Measurements from ENCODE around the gene PRRX2. TPM values are rescaled to one million over a fixed set of nuclear protein-coding genes. Genes with fewer than 3 reads are reported as not detected.
A peak's percentile ranks its signal among the peaks of the same experiment; 100 is the strongest.

Gene PRRX2
- total and polyA plus RNA-seq, 2 of the 13 experiments (the other 11 are each of a cell fraction or from before 2014, with no cell fraction given): 0.05 TPM; not detected in 1

GRCh38 chr9:129761293-129761900 is 96.0 kb downstream of the PRRX2 start:
- POLR2A ChIA-PET: no interaction called here
- Histone ChIP-seq H3K27ac (ENCODE audit: extremely low read length, insufficient read depth, low read length) (no peak overlapping the region), H3K36me3 (replicated peaks in 1 of 2; ENCODE audit: control insufficient read depth in 1 of 2, insufficient read depth in 2 of 2, low read length in 2 of 2) (no peaks in the 10 kb centered on the region), H3K9ac (ENCODE audit: insufficient read depth, low read depth, low read length) (no peak overlapping the region), H3K4me3 (replicated peaks in 1 of 3; ENCODE audit: insufficient read depth in 1 of 3, low read depth in 2 of 3, low read length in 3 of 3) (peak overlapping the region in 1 of 3 experiments; percentile 25; a peak in 1 of 6 replicates), H3K27me3 (ENCODE audit: control insufficient read depth in 1 of 2, insufficient read depth in 2 of 2, low read length in 2 of 2) (peaks cover 2 to 13% of the 10 kb centered on the region in 2 experiments; a peak in 3 of 5 replicates), H3K79me2 (ENCODE audit: insufficient read depth, low read length) (no peaks in the 10 kb centered on the region), H4K20me1 (ENCODE audit: insufficient read depth, low read length) (no peaks in the 10 kb centered on the region), H3K9me3 (ENCODE audit: low read length) (no peaks in the 10 kb centered on the region), H2AFZ (ENCODE audit: low read length) (no peak overlapping the region), H3K4me1 (ENCODE audit: insufficient read depth, low read length) (peaks cover 26% of the 10 kb centered on the region), H3K4me2 (ENCODE audit: low read depth, low read length) (peak overlapping the region; percentile 68)
- ATAC-seq: peak; percentile 77
- BruUV-seq (replicated peaks): no TSS peak
- no peak for FAIRE-seq
- intact Hi-C loops (cut with micrococcal nuclease; ENCODE audit: unreplicated experiment) (loop anchor here (1.0 kb wide), 1 partner anchor 16 kb away; no protein-coding TSS in a partner anchor), in situ Hi-C loops (cut with HindIII; ENCODE audit: extremely low pct_ligation_motif_present, low pct_unique_long_range_greater_than_20kb) (no loop called here)
- CTCF ChIA-PET (ENCODE audit: low intra/inter-chr PET ratio, low total read pairs): no interaction called here
- TF ChIP-seq HNF1B (CRISPR knock-in tag; IDR thresholded peaks at IDR 0.05) (0 out of 2 replicates have a peak, but pooled peaks have one; percentile 55), HNF4A (CRISPR knock-in tag; IDR thresholded peaks at IDR 0.05) (peak; percentile 58), ZNF687 (CRISPR knock-in tag; IDR thresholded peaks at IDR 0.05) (peak; percentile 26; the same call in 1 of the 2 replicates), ZNF317 (CRISPR knock-in tag; IDR thresholded peaks at IDR 0.05) (no peak), MAFK (conservative IDR thresholded peaks at IDR 0.05 in 1 of 2, IDR thresholded peaks at IDR 0.05 in 1 of 2; ENCODE audit: low read length in 2 of 2) (no peak), TEAD3 (CRISPR knock-in tag; optimal IDR thresholded peaks at IDR 0.05; ENCODE audit: borderline replicate concordance) (peak; percentile 35), ZMYM3 (CRISPR knock-in tag; IDR thresholded peaks at IDR 0.05) (0 out of 2 replicates have a peak, but pooled peaks have one; percentile 29), TEAD2 (CRISPR knock-in tag; IDR thresholded peaks at IDR 0.05) (no peak), PAXIP1 (CRISPR knock-in tag; conservative IDR thresholded peaks at IDR 0.05) (peak; percentile 45; the same call in 1 of the 2 replicates), ZNF740 (CRISPR knock-in tag; IDR thresholded peaks at IDR 0.05) (no peak), ZNF501 (CRISPR knock-in tag; IDR thresholded peaks at IDR 0.05) (0 out of 2 replicates have a peak, but pooled peaks have one; percentile 30), ASH2L (IDR thresholded peaks at IDR 0.05; ENCODE audit: insufficient read length, low read depth, low read length) (no peak)
- 46% methylated on average over 7 of the region's 11 CpGs for WGBS (ENCODE audit: low lambda C conversion rate)
- DNase-seq (ENCODE audit: low spot score): no peak

Measured in HepG2 (cell line).